HG03108 (cell line): ENCODE results near the gene LY9.
"Not testable (repeated sequence)": the region's sequence is repeated elsewhere in the genome, so short reads cannot be mapped to it uniquely, and the experiment has no call there.

ENCODE experiments used
- ATAC-seq: cut with Tn5 transposase; IDR thresholded peaks from one replicate; pipeline ENCODE4 v1.9.1; 2021; ENCODE audit warnings: moderate library complexity; ENCODE audit not compliant: unreplicated experiment

Gene LY9

GRCh38 chr1:160863061-160863773 lies 67.2 kb downstream of the LY9 start:
- no peak for ATAC-seq

GRCh38 chr1:160863774-160864131 lies 67.8 kb downstream of the LY9 start:
- no peak for ATAC-seq

DNA sequence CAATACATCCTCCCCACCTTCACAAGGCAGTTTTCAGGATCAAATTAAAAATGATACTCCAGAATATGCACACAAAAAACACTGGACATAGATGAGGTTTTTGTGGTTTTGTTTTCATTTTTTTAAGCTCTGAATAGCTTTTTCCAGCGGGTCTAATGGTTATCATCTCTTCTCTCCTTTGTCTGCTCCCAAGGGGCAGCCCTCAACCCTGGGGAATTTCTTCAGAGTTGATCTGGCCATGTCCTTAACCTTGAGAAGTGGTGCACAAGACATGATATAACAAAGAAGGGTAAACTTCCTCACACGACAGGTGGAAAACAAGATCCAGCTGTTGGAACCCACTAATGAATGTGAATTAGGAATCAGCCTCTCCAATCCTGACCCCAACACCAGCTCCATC lies 68.2 kb downstream of the LY9 start:
- ATAC-seq, result no peak

DNA sequence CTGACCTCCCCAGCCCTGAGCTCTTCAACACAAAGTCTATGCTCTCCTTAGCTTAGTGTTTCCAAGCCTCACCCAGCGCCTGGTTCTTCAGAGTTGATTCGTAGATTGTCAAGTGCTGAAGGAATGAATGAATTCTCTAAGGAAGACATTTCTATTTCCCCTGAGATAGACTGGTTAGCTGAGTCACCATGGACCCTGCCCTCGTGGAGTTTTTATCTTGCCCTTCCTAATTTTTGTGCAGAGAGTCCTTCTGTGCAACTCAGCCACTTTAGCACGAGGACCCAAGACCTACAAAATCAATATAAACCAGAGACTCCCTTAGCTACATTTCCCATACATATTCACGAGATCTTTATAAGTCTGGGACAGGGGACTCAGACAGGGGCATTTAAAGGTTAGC lies 69.4 kb downstream of the LY9 start:
- ATAC-seq, result no peak

DNA sequence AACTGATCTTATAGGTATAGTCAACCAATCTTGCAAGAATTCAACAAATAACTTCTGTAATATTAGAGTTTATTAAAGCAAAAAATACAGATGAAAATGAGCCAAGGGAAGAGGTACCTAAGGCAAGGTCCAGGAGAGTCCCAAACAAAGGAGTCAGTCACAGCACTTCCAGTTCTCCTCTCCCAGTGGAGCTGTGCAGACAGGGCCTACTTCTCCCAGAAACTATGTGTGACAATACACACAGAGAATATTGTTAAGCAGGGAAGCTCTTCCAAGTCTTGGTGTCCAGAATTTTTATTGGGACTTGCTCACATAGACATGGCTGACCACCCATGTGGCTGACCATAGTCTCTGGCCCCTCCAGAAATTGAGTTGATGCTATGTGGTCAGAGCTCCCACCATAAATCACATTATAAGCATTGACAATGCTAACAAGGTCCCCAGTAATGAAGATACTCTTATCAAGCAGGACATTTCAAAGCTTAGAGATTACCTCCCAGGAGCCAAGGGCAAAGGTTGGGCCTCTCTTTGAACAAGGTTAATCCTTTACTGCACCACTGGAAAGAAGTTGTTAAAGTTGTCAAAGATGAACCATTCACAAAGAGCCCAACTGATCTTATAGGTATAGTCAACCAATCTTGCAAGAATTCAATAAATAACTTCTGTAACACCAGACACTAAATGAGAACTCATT lies 70.2 kb downstream of the LY9 start:
- no peak for ATAC-seq

GRCh38 chr1:160866695-160867260 lies 70.8 kb downstream of the LY9 start:
- ATAC-seq, result no peak

DNA sequence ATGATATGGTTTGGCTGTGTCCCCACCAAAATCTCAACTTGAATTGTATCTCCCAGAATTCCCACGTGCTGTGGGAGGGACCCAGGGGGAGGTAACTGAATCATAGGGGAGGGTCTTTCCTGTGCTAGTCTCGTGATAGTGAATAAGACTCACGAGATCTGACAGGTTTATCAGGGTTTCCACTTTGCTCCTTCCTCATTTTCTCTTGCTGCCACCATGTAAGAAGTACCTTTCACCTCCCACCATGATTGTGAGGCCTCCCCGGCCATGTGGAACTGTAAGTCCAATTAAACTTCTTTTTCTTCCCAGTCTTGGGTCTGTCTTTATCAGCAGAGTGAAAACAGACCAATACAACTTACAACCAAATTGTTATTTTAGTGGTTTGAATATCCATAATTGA lies 71.7 kb downstream of the LY9 start:
- not testable (repeated sequence) for ATAC-seq

GRCh38 chr1:160868141-160868540 lies 72.2 kb downstream of the LY9 start:
- ATAC-seq, result no peak

GRCh38 chr1:160874935-160875334 lies 79.0 kb downstream of the LY9 start:
- no peak for ATAC-seq

- not testable (repeated sequence) for ATAC-seq
Observed at GRCh38 chr1:160875591-160875990, 79.6 kb downstream of the LY9 start.

DNA sequence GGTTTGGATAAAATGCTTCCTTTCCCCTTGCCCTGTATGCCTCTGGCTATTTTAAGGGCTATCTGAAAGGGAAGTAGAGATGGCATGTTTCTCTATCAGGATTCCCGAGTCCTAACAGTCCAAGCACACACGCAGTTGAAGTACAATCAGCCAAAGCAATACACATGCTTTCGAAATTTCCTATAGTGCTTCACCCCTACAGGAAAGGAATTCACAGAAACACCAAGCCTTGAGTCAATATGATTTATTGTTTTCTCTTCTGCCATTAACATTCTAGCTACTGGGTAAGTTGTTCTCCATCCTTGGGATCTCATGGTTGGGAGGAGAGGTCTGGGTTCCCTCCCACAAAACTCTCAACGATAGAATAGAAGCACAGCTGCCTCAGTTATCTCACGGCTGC lies 80.3 kb downstream of the LY9 start:
- no peak for ATAC-seq

- ATAC-seq, result no peak
Observed at GRCh38 chr1:160877221-160877620, 81.2 kb downstream of the LY9 start.
